NCI-H1436 treated with DMSO at 0.1 percent for 48 hours (cell line): ENCODE data around the gene AHSG.
"Not testable (repeated sequence)": the region's sequence is repeated elsewhere in the genome, so short reads cannot be mapped to it uniquely, and the experiment has no call there.

Experiments used
- DNase-seq: peaks from one replicate; lab custom pipeline; 2025; lab: John Stamatoyannopoulos, UW

Gene AHSG

GRCh38 chr3:186617036-186617946 is 4.4 kb downstream of the AHSG start:
- peak; percentile 69 for DNase-seq

GRCh38 chr3:186618318-186618938 is 5.6 kb downstream of the AHSG start:
- no peak for DNase-seq

- no peak for DNase-seq
These were observed 6.9 kb downstream of the AHSG start for GRCh38 chr3:186619787-186620212.

GRCh38 chr3:186620213-186621092 is 7.6 kb downstream of the AHSG start:
- no peak for DNase-seq

- no peak for DNase-seq
These were observed 9.2 kb downstream of the AHSG start for GRCh38 chr3:186621894-186622650.

GRCh38 chr3:186622651-186623310 is 9.9 kb downstream of the AHSG start:
- no peak for DNase-seq

- DNase-seq: no peak
These were observed 11.7 kb downstream of the AHSG start for GRCh38 chr3:186624598-186624997.

- no peak for DNase-seq
These were observed 12.8 kb downstream of the AHSG start for GRCh38 chr3:186625600-186626042.

GRCh38 chr3:186626254-186626847 is 13.5 kb downstream of the AHSG start:
- no peak for DNase-seq

GRCh38 chr3:186627852-186628414 is 15.1 kb downstream of the AHSG start:
- no peak for DNase-seq

- no peak for DNase-seq
These were observed 15.9 kb downstream of the AHSG start for GRCh38 chr3:186628756-186629155.

- DNase-seq: no peak
These were observed 18.2 kb downstream of the AHSG start for GRCh38 chr3:186630950-186631641.

- DNase-seq: no peak
These were observed 20.6 kb downstream of the AHSG start for GRCh38 chr3:186633481-186633880.

- not testable (repeated sequence) for DNase-seq
These were observed 21.3 kb downstream of the AHSG start for GRCh38 chr3:186634207-186634606.

GRCh38 chr3:186635532-186635931 is 22.7 kb downstream of the AHSG start:
- no peak for DNase-seq

GRCh38 chr3:186636536-186636935 is 23.7 kb downstream of the AHSG start:
- no peak for DNase-seq

GRCh38 chr3:186637686-186638085 is 24.8 kb downstream of the AHSG start:
- no peak for DNase-seq

- no peak for DNase-seq
These were observed 25.4 kb downstream of the AHSG start for GRCh38 chr3:186638259-186638658.

- no peak for DNase-seq
These were observed 27.1 kb downstream of the AHSG start, which contains the start of gene FETUB for GRCh38 chr3:186639778-186640472. FETUB (plus strand) TSS chr3:186640399; CDS start chr3:186640461, 62 bp downstream.
